GM18861 (cell line): ENCODE data around the gene SH3TC1.
A peak's percentile ranks its signal among the peaks of the same experiment; 100 is the strongest.

Experiments used
- ATAC-seq: cut with Tn5 transposase; IDR thresholded peaks from one replicate; pipeline ENCODE4 v1.9.1; 2021; ENCODE audit not compliant: unreplicated experiment

SH3TC1 gene

GRCh38 chr4:8198906-8199593 is at the start of gene SH3TC1:
Gene SH3TC1, plus strand, starts transcription at chr4:8199290. Its CDS starts 5,905 bp downstream, at chr4:8205195.
- peak; percentile 78 for ATAC-seq

DNA sequence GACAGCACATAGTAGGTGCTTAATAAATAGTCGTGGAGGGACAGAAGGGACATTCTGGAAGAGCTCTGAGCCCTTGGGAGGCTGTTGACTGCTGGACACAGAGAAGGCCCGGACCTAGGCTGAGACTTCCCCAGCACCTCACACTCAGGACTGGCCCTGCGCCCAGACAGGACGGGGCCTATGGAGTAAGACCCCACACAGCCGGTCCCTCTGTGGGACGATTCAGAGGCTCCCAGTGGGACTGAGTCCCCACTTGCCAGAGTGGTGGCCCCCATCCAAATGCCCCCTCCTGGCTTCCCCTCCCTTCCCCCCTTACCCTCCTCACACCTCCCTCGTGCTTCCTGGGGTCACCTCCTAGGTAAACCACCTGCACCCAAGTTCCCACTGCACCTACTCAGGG is 49.4 kb upstream of the SH3TC1 start:
- ATAC-seq, result no peak

GRCh38 chr4:8150152-8151090 is 48.7 kb upstream of the SH3TC1 start:
- no peak for ATAC-seq

DNA sequence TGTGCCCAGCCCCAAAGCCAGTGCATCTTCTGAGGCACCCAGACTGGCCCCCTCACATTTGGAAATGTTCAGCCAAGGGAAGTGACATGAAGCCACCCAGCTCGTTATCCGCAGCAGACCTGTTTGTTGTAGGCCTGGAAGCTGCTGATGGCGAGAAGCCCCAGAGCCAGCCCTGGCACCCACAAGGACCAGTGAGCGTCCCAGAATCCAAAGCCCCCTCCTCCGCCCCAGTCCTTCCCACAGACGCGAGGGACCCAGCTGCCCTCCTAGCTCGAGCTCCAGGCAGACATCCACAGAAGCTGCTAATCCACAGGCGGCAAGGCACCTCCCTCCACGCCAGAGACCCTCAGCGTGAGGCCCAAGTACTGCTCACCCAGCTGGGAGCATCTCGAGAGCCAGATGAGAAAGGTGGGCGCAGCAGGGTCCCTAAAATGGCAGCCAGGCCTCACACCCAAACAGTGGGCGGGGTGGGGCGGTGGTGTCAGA is 47.9 kb upstream of the SH3TC1 start:
- ATAC-seq, result no peak

GRCh38 chr4:8152090-8152864 is 46.8 kb upstream of the SH3TC1 start:
- ATAC-seq, result no peak

DNA sequence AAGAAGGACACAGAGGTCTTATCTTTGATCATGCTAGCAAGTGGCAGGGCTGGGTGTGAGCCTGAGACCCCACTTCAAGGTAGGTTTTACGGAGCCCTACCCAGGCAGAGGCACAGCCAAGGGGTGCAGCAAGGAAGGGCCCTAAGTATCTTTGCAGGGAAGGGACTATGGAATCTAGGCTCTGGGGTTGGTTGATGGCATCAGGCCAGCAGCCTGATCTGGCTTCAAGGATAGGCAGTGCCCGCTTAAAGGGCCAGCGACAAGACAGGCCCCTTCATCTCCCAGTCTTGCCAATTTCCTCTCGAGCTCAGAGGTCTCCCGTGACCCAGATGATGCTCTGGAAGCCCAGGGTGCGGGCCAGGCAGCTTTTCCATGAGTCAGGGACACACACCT is 46.2 kb upstream of the SH3TC1 start:
- ATAC-seq, result no peak

- ATAC-seq, result no peak
These were observed 45.6 kb upstream of the SH3TC1 start for GRCh38 chr4:8153441-8153840.

DNA sequence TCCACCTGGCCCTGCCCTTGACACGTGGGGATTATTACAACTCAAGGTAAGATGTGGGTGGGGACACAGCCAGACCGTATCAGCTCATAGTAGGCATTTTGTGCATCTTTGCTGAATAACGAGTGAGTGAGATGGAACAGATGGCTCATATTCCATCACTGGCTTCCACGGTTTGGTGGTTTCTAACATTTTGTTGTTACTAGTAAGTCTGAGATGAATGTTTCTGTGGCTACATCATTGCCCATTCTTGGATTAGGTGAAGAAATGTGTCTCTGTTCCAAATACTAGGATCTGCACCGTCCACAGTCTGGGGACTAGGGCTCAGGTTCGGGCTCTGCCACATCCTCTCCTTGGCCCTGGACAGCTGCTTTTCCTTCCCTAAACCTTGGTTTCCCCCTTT is 44.0 kb upstream of the SH3TC1 start:
- ATAC-seq, result no peak

GRCh38 chr4:8155660-8156421 is 43.2 kb upstream of the SH3TC1 start:
- ATAC-seq, result no peak

DNA sequence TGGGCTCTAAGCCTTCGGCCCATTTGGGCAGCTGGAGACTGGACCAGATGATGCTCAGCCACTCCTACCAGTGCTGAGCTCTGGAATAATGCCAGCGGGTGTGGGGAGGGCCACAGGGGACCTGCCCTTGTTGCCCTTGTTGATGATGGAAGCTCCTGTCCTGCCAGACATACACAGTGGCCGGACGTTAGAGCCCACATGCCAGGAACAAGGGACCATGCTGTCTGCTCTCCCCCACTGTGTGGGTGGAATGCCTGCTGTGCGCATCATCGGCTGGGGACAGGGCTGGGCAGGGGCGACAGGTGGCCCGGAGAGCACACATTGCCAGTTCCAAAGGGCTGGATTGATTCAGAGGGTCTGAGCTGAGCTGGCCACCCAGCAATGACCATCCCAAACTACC is 42.5 kb upstream of the SH3TC1 start:
- no peak for ATAC-seq

DNA sequence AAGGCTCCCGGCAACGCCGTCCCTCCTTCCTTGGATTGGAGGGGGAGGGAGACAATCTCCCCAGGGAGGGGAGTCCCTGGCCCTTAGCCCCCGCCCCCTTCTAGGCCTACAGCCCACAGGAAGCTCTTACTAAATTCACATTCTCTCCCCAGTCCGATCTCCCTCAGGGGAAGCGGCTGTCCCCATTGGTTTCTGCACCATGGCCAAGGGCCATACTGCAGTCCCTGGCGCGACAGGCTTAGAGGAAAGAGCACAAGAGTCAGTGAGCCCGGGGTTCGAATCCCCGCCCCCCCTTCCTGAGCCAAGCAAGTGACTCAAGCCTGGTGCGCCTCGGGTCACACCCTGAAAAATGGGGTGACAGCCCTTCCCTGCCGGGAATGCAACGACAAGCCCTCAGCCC is 41.6 kb upstream of the SH3TC1 start:
- ATAC-seq, result no peak

GRCh38 chr4:8157944-8158709 is 41.0 kb upstream of the SH3TC1 start:
- ATAC-seq, result no peak

- peak; percentile 95 for ATAC-seq
These were observed 40.2 kb upstream of the SH3TC1 start, which contains the start of gene ABLIM2 for GRCh38 chr4:8158710-8159536. Gene ABLIM2, minus strand, starts transcription at chr4:8158813. Its CDS starts 124 bp downstream, at chr4:8158689.

DNA sequence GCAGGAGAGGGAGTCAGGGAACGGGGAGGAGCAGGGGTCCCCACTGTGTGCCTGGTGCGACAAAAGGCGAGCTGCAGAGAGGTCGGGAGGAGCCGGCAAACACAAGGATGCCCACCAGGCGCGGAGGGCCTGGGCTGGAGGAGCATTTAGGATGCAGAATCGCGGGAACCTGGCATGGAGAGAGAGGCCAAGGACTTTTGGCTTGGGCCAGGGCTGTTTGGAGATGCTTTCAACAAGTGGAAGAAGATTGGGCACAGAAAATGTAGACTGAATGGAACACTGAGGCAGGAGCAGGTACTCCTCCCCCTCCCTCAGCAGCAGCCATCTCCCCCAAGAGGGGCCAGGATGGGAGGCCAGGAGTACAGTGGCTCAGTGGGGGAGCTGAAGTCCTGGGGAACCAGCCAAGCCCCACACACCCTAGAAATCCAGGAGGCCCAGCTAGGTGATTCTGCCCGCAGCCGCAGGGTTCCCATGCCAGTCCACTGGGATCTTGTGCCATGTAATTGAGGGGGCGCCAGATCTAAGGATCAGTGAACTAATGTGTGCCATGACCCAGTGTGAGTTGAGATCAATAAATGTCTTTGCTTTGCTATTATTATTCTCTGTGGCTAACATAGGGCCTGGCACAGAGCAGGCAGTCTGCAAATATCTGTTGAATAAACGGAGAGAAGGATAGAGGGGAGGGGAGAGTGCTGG is 39.4 kb upstream of the SH3TC1 start:
- ATAC-seq, result no peak

DNA sequence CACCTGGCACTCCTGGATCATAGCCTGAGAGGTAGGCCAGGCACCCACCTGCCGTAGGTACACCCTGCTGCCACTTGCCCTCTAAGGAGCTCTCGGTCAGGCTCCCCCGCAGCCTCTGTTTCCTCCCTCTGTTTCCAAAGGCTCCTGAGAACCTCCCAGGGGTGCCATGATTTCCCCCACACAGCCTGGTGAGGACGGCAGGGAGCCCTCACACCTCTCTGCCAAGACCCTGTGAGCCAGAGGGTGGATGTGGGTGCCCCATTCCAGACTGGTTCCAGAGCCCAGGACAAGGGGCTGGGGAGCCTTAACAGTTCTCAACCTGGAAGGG is 38.9 kb upstream of the SH3TC1 start:
- no peak for ATAC-seq

- ATAC-seq, result no peak
These were observed 38.5 kb upstream of the SH3TC1 start for GRCh38 chr4:8160572-8160971.

DNA sequence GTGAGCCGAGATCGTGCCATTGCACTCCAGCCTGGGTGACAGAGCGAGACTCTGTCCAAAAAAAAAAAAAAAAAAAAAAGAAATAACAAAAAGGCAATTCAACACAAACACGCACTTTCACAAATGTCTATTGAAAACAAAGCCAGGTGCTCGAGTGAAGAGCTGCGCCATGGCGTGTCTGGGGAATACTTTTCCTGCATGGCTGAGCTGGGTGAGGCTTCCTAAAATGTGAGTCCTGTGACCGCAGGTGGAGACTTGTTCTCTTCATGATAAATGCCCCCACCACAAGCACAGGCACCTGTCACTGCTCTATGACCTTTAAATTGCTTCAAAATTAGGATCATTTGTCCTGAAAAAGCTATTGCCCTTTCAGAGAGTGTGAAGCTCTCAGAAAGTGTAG is 36.5 kb upstream of the SH3TC1 start:
- no peak for ATAC-seq

GRCh38 chr4:8163026-8163425 is 36.1 kb upstream of the SH3TC1 start:
- no peak for ATAC-seq
